GM12801 (cell line): ENCODE measurements around the gene TBX1.

ENCODE experiments used
- CTCF ChIP-seq: IDR thresholded peaks from one replicate; pipeline ENCODE4 v1.5.1; 2011; ENCODE audit warnings: control low read depth; ENCODE audit not compliant: insufficient read length; ENCODE audit errors: extremely low read depth

The TBX1 gene

GRCh38 chr22:19737846-19738663, 22.5 kb upstream of the TBX1 start:
- no peak for TF ChIP-seq CTCF

GRCh38 chr22:19738664-19739447, 21.7 kb upstream of the TBX1 start:
- no peak for TF ChIP-seq CTCF

GRCh38 chr22:19739448-19739895, 21.1 kb upstream of the TBX1 start:
- no peak for TF ChIP-seq CTCF

GRCh38 chr22:19739911-19740449, 20.6 kb upstream of the TBX1 start:
- TF ChIP-seq CTCF: no peak

GRCh38 chr22:19740586-19740985, 20.0 kb upstream of the TBX1 start:
- no peak for TF ChIP-seq CTCF

GRCh38 chr22:19741053-19741452, 19.5 kb upstream of the TBX1 start:
- TF ChIP-seq CTCF: no peak
